Measurements from ENCODE around the gene SRP9. TPM values are rescaled to one million over a fixed set of nuclear protein-coding genes. Genes with fewer than 3 reads are reported as not detected.
"Not testable (repeated sequence)": the region's sequence is repeated elsewhere in the genome, so short reads cannot be mapped to it uniquely, and the experiment has no call there.

The SRP9 gene
- total RNA-seq, 1 donor = 330 TPM

- no peak overlapping the region for H3K4me3 ChIP-seq (ENCODE audit: low read depth, low read length)
- TF ChIP-seq CTCF (IDR thresholded peaks at IDR 0.05; ENCODE audit: insufficient read depth, low read length) = no peak
- peak; percentile 96 for DNase-seq (ENCODE audit: low read depth)
Measured at GRCh38 chr1:225754940-225755641, 22.5 kb upstream of the SRP9 start.

GRCh38 chr1:225755671-225756319, 21.8 kb upstream of the SRP9 start:
- TF ChIP-seq CTCF (IDR thresholded peaks at IDR 0.05; ENCODE audit: insufficient read depth, low read length) = no peak
- H3K4me3 ChIP-seq (ENCODE audit: low read depth, low read length) = no peak overlapping the region
- no peak for DNase-seq (ENCODE audit: low read depth)

GRCh38 chr1:225757927-225758656, 19.5 kb upstream of the SRP9 start:
- no peak for DNase-seq (ENCODE audit: low read depth)
- no peak for TF ChIP-seq CTCF (IDR thresholded peaks at IDR 0.05; ENCODE audit: insufficient read depth, low read length)
- H3K4me3 ChIP-seq (ENCODE audit: low read depth, low read length) = no peak overlapping the region

- not testable (repeated sequence) for H3K4me3 ChIP-seq (ENCODE audit: low read depth, low read length); DNase-seq (ENCODE audit: low read depth)
Measured at GRCh38 chr1:225759972-225760371, 17.7 kb upstream of the SRP9 start.

- DNase-seq (ENCODE audit: low read depth) = no peak
- H3K4me3 ChIP-seq (ENCODE audit: low read depth, low read length) = no peak overlapping the region
- TF ChIP-seq CTCF (IDR thresholded peaks at IDR 0.05; ENCODE audit: insufficient read depth, low read length) = no peak
Measured at GRCh38 chr1:225760531-225760930, 17.1 kb upstream of the SRP9 start.

- H3K4me3 ChIP-seq (ENCODE audit: low read depth, low read length) = not testable (repeated sequence)
- peak; percentile 40 for DNase-seq (ENCODE audit: low read depth)
Measured at GRCh38 chr1:225761395-225761794, 16.2 kb upstream of the SRP9 start.

GRCh38 chr1:225762002-225762441, 15.6 kb upstream of the SRP9 start:
- no peak for TF ChIP-seq CTCF (IDR thresholded peaks at IDR 0.05; ENCODE audit: insufficient read depth, low read length)
- no peak for DNase-seq (ENCODE audit: low read depth)
- H3K4me3 ChIP-seq (ENCODE audit: low read depth, low read length) = no peak overlapping the region

All from fibroblast of the aortic adventitia (primary cell).